HepG2 (cell line): ENCODE data around the gene RAPGEF2. TPM values are rescaled to one million over a fixed set of nuclear protein-coding genes. Genes with fewer than 3 reads are reported as not detected.

Experiments
- ATAC-seq: fragments of 200-7000 bp; cut with Tn5 transposase; 3 replicates; pipeline ENCODE4 v1.9.1; 2020; ENCODE audit warnings: mild to moderate bottlenecking, moderate library complexity
- BruUV-seq: library from RNA; stranded (reverse); fragments of 400-500 nt; replicated peaks from 2 replicates; lab custom pipeline; 2021; lab: Mats Ljungman, UMichigan
- CTCF ChIA-PET: fragments of 300-600 bp; formaldehyde crosslinking; extraction: SDS; loops from one replicate; lab custom pipeline; 2021; ENCODE audit warnings: low total read pairs, inconsistent platforms, low intra/inter-chr PET ratio; lab: Yijun Ruan, JAX
- POLR2A ChIA-PET: fragments of 350-600 bp; sonication (Branson Sonifier 250); formaldehyde crosslinking; loops from one replicate; lab custom pipeline; 2020; ENCODE audit warnings: antibody characterized with exemption, inconsistent platforms; lab: Yijun Ruan, JAX
- DNase-seq: peaks from one replicate; pipeline ENCODE4 v3.0.0-alpha.2; 2015; ENCODE audit warnings: low spot score
- FAIRE-seq: peaks from 3 replicates; lab custom pipeline; 2011; peaks lifted over from hg19 to GRCh38; lab: Jason Lieb, UNC
- H2AFZ ChIP-seq: one replicate; pipeline ENCODE4 v1.6.1; 2011; ENCODE audit warnings: low read length, inconsistent platforms
- H3K27ac ChIP-seq: fragments of 300-600 bp; 3 replicates; pipeline ENCODE4 v1.8.0; 2011; ENCODE audit warnings: mixed run types, mild to moderate bottlenecking, mixed read lengths, low read length, inconsistent platforms; ENCODE audit not compliant: insufficient read depth; ENCODE audit errors: extremely low read length
- H3K27me3 ChIP-seq, 2 experiments: fragments of 200-600 bp in 1 of 2; 2 replicates in 1 of 2; 3 replicates in 1 of 2; pipeline versions ENCODE4 v1.6.0 to v1.8.0; 2011; ENCODE audit warnings: low read length in 2 of 2, mild to moderate bottlenecking in 2 of 2, moderate library complexity in 2 of 2, inconsistent platforms in 1 of 2; ENCODE audit not compliant: insufficient read depth in 2 of 2, control insufficient read depth in 1 of 2
- H3K36me3 ChIP-seq, 2 experiments: fragments of 200-600 bp in 1 of 2; replicated peaks in 1 of 2; 2 replicates in 1 of 2; 3 replicates in 1 of 2; pipeline versions ENCODE4 v1.5.1 to v1.8.0; 2011; ENCODE audit warnings: low read length in 2 of 2, inconsistent platforms in 1 of 2; ENCODE audit not compliant: insufficient read depth in 2 of 2, control insufficient read depth in 1 of 2
- H3K4me1 ChIP-seq: 2 replicates; pipeline ENCODE4 v1.5.1; 2012; ENCODE audit warnings: low read length, inconsistent platforms; ENCODE audit not compliant: insufficient read depth
- H3K4me2 ChIP-seq: 2 replicates; pipeline ENCODE4 v1.6.0; 2011; ENCODE audit warnings: low read depth, low read length, inconsistent platforms
- H3K4me3 ChIP-seq, 3 experiments: fragments of 200-600 bp in 1 of 3; sonication (generic), shearing (Covaris generic) in 1 of 3; replicated peaks in 1 of 3; 2 replicates each; pipeline ENCODE4 v1.5.1; 2011 to 2016; ENCODE audit warnings: low read length in 3 of 3, inconsistent platforms in 2 of 3, low read depth in 2 of 3, mild to moderate bottlenecking in 2 of 3, control low read depth in 1 of 3, mixed read lengths in 1 of 3; ENCODE audit not compliant: insufficient read depth in 1 of 3
- H3K79me2 ChIP-seq: one replicate; pipeline ENCODE4 v1.6.1; 2011; ENCODE audit warnings: low read length, inconsistent platforms; ENCODE audit not compliant: insufficient read depth
- H3K9ac ChIP-seq: 2 replicates; pipeline ENCODE4 v1.6.0; 2011; ENCODE audit warnings: mild to moderate bottlenecking, low read depth, low read length, inconsistent platforms; ENCODE audit not compliant: insufficient read depth
- H3K9me3 ChIP-seq: 2 replicates; pipeline ENCODE4 v1.5.1; 2012; ENCODE audit warnings: mild to moderate bottlenecking, low read length
- H4K20me1 ChIP-seq: 2 replicates; pipeline ENCODE4 v1.6.0; 2011; ENCODE audit warnings: inconsistent platforms, mild to moderate bottlenecking, low read length, moderate library complexity; ENCODE audit not compliant: insufficient read depth
- CREB1 ChIP-seq, 2 experiments: fragments of 450-650 bp in 1 of 2; IDR thresholded peaks; 2 replicates each; pipeline ENCODE4 v1.6.1; 2016 to 2017; ENCODE audit warnings: control low read depth in 1 of 2, mild to moderate bottlenecking in 1 of 2, missing compliant biosample characterization in 1 of 2, missing genetic modification characterization in 1 of 2
- ISL2 ChIP-seq: sonication (generic); formaldehyde crosslinking; IDR thresholded peaks from 2 replicates; pipeline ENCODE4 v1.5.0; 2020; ENCODE audit warnings: missing genetic modification reagents
- MLLT10 ChIP-seq: sonication (generic); formaldehyde crosslinking; IDR thresholded peaks from 2 replicates; pipeline ENCODE4 v1.4.0; 2020; ENCODE audit warnings: missing genetic modification reagents
- PRMT3 ChIP-seq: sonication (generic); formaldehyde crosslinking; IDR thresholded peaks from 2 replicates; pipeline ENCODE4 v1.8.1; 2022; ENCODE audit warnings: low read depth, mild to moderate bottlenecking, moderate library complexity, missing genetic modification reagents, borderline replicate concordance
- RERE ChIP-seq: IDR thresholded peaks from 2 replicates; pipeline ENCODE4 v1.6.1; 2016; ENCODE audit warnings: low read depth, missing genetic modification reagents, missing compliant biosample characterization
- ZNF124 ChIP-seq: sonication (generic); formaldehyde crosslinking; IDR thresholded peaks from 2 replicates; pipeline ENCODE4 v1.4.0; 2020; ENCODE audit warnings: missing genetic modification reagents
- ZNF17 ChIP-seq: sonication (generic); formaldehyde crosslinking; IDR thresholded peaks from 2 replicates; pipeline ENCODE4 v1.5.0; 2020; ENCODE audit warnings: mild to moderate bottlenecking, missing genetic modification reagents
- ZNF710 ChIP-seq: sonication (generic); formaldehyde crosslinking; IDR thresholded peaks from 2 replicates; pipeline ENCODE4 v1.5.0; 2020; ENCODE audit warnings: mild to moderate bottlenecking, missing genetic modification reagents, borderline replicate concordance
- WGBS: methylation state at CpG from one replicate; pipeline ENCODE4 v1.1.6; 2017; ENCODE audit warnings: low lambda C conversion rate; 5-methylcytosine and 5-hydroxymethylcytosine counted together
- in situ Hi-C: cut with HindIII; loops from 2 replicates; pipeline ENCODE4 v1.10.0; 2017; ENCODE audit warnings: low pct_unique_long_range_greater_than_20kb; ENCODE audit not compliant: extremely low pct_ligation_motif_present
- intact Hi-C: fragments of 100-400 bp; cut with micrococcal nuclease; formaldehyde crosslinking; loops from one replicate; pipeline ENCODE4 v1.10.0; 2022; ENCODE audit not compliant: unreplicated experiment
- polyA plus RNA-seq, 8 experiments: library from polyadenylated mRNA; depleted of rRNA in 3 of 8; stranded (reverse) in 7 of 8; unstranded in 1 of 8; fragments of >200 nt; fragmentation: Illumina TruSeq in 4 of 8; extraction: Trizol in 4 of 8; gene quantifications; 2 replicates each; pipeline versions ENCODE4 v1.2.1 to v1.2.3, GENCODE V29; 2011 to 2016; ENCODE audit warnings: low read depth in 4 of 8, missing spikeins in 1 of 8, mixed read lengths in 1 of 8; ENCODE audit not compliant: insufficient read depth in 1 of 8
- total RNA-seq, 5 experiments: library from RNA; depleted of rRNA; stranded (reverse); fragments of >200 nt; fragmentation: Illumina TruSeq; extraction: Trizol; gene quantifications; 2 replicates each; pipeline ENCODE4 v1.2.3, GENCODE V29; 2016; ENCODE audit warnings: low read depth in 1 of 5
- TF ChIP-seq, protein P1 (sequence below): IDR thresholded peaks from 2 replicates; pipeline ENCODE4 v1.6.1; 2016
- TF ChIP-seq, protein P2 (sequence below): sonication (generic); formaldehyde crosslinking; IDR thresholded peaks from 2 replicates; pipeline ENCODE4 v1.4.0; 2020; ENCODE audit warnings: missing genetic modification reagents
- TF ChIP-seq, protein P3 (sequence below): sonication (generic); formaldehyde crosslinking; IDR thresholded peaks from 2 replicates; pipeline ENCODE4 v1.4.0; 2020; ENCODE audit warnings: missing genetic modification reagents, borderline replicate concordance

Gene RAPGEF2
- total and polyA plus RNA-seq, 2 of the 13 experiments (the other 11 are each of a cell fraction or from before 2014, with no cell fraction given): 19.2 to 23.0 TPM

- intact Hi-C loops: no loop called here
- no peaks in the 10 kb centered on the region for H3K79me2 ChIP-seq
- no TSS peak for BruUV-seq
These were observed 129.7 kb downstream of the RAPGEF2 start for GRCh38 chr4:159232465-159233106.

More at GRCh38 chr4:159232465-159233106, 129.7 kb downstream of the RAPGEF2 start:
- Histone ChIP-seq H3K4me3 (no peak overlapping the region), H3K9ac (no peak overlapping the region), H3K9me3 (no peaks in the 10 kb centered on the region), H4K20me1 (no peaks in the 10 kb centered on the region), H2AFZ (no peak overlapping the region), H3K36me3 (no peaks in the 10 kb centered on the region), H3K4me2 (no peak overlapping the region), H3K27ac (no peak overlapping the region), H3K27me3 (no peaks in the 10 kb centered on the region), H3K4me1 (peaks cover 29% of the 10 kb centered on the region)
- ChIA-PET CTCF (no interaction called here), POLR2A (no interaction called here)
- no peak for FAIRE-seq
- TF ChIP-seq, protein P1, sequence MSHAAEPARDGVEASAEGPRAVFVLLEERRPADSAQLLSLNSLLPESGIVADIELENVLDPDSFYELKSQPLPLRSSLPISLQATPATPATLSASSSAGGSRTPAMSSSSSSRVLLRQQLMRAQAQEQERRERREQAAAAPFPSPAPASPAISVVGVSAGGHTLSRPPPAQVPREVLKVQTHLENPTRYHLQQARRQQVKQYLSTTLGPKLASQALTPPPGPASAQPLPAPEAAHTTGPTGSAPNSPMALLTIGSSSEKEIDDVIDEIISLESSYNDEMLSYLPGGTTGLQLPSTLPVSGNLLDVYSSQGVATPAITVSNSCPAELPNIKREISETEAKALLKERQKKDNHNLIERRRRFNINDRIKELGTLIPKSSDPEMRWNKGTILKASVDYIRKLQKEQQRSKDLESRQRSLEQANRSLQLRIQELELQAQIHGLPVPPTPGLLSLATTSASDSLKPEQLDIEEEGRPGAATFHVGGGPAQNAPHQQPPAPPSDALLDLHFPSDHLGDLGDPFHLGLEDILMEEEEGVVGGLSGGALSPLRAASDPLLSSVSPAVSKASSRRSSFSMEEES (CRISPR knock-in tag): no peak
- TF ChIP-seq CREB1 (IDR thresholded peaks at IDR 0.05) (no peak), CREB1 (CRISPR knock-in tag; IDR thresholded peaks at IDR 0.05) (no peak), PRMT3 (CRISPR knock-in tag) (no peak), RERE (CRISPR knock-in tag) (no peak), ZNF17 (no peak), ZNF710 (no peak), ISL2 (CRISPR knock-in tag) (no peak), MLLT10 (CRISPR knock-in tag) (no peak), ZNF124 (no peak)
- TF ChIP-seq, protein P2, sequence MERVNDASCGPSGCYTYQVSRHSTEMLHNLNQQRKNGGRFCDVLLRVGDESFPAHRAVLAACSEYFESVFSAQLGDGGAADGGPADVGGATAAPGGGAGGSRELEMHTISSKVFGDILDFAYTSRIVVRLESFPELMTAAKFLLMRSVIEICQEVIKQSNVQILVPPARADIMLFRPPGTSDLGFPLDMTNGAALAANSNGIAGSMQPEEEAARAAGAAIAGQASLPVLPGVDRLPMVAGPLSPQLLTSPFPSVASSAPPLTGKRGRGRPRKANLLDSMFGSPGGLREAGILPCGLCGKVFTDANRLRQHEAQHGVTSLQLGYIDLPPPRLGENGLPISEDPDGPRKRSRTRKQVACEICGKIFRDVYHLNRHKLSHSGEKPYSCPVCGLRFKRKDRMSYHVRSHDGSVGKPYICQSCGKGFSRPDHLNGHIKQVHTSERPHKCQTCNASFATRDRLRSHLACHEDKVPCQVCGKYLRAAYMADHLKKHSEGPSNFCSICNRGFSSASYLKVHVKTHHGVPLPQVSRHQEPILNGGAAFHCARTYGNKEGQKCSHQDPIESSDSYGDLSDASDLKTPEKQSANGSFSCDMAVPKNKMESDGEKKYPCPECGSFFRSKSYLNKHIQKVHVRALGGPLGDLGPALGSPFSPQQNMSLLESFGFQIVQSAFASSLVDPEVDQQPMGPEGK (CRISPR knock-in tag): no peak
- TF ChIP-seq, protein P3, sequence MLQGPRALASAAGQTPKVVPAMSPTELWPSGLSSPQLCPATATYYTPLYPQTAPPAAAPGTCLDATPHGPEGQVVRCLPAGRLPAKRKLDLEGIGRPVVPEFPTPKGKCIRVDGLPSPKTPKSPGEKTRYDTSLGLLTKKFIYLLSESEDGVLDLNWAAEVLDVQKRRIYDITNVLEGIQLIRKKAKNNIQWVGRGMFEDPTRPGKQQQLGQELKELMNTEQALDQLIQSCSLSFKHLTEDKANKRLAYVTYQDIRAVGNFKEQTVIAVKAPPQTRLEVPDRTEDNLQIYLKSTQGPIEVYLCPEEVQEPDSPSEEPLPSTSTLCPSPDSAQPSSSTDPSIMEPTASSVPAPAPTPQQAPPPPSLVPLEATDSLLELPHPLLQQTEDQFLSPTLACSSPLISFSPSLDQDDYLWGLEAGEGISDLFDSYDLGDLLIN (CRISPR knock-in tag): no peak
- DNase-seq: no peak
- no peak for ATAC-seq
- WGBS: 96% methylated on average over 1 of the region's 1 CpG
- in situ Hi-C loops: no loop called here
